ENCODE results near the gene SHISAL2A. TPM values are rescaled to one million over a fixed set of nuclear protein-coding genes. Genes with fewer than 3 reads are reported as not detected.

Gene SHISAL2A
- total and polyA plus RNA-seq, 10 of the 15 experiments (the other 5 are each of a cell fraction or from before 2014, with no cell fraction given): 0.18 to 0.67 (median 0.45) TPM

Other genes with a start within 250 kb of the SHISAL2A start
- 32.1 and 33.3 TPM in 2 replicates for gene ORC1, start 228.7 kb upstream of the SHISAL2A start, total RNA-seq (2014; rRNA removed)
- gene ORC1, start 228.7 kb upstream of the SHISAL2A start, total RNA-seq (2014; rRNA removed; fragmentation: Illumina TruSeq; extraction: Trizol): 30.2 and 31.2 TPM in 2 replicates
- gene ORC1, start 228.7 kb upstream of the SHISAL2A start, total RNA-seq (2021): 24.5 and 27.2 TPM in 2 replicates
- gene ORC1, start 228.7 kb upstream of the SHISAL2A start, polyA plus RNA-seq (2011; rRNA removed): 27.6 and 31.6 TPM in 2 replicates
- 30.1 and 34.6 TPM in 2 replicates for gene ORC1, start 228.7 kb upstream of the SHISAL2A start, polyA plus RNA-seq (2014; fragmentation: Illumina TruSeq; extraction: Trizol)
- 10 to 100 TPM in 1 of 2 experiments, 1 to 10 TPM in 1; 7.7 to 10.3 TPM for gene ORC1, start 228.7 kb upstream of the SHISAL2A start, polyA plus RNA-seq (2014; fragmentation: Nextera tagmentation; extraction: Ambion mirVana)
- gene ORC1, start 228.7 kb upstream of the SHISAL2A start, polyA plus RNA-seq (2014; rRNA removed): 26.9 and 28.3 TPM in 2 replicates
- gene ORC1, start 228.7 kb upstream of the SHISAL2A start, polyA plus RNA-seq (2016; fragmentation: Nextera tagmentation; extraction: Ambion mirVana): 10 to 100 TPM; 26.7 to 29.0 TPM
- gene PRPF38A, start 228.6 kb upstream of the SHISAL2A start, total RNA-seq (2014; rRNA removed): 31.6 and 33.7 TPM in 2 replicates
- 32.5 and 34.8 TPM in 2 replicates for gene PRPF38A, start 228.6 kb upstream of the SHISAL2A start, total RNA-seq (2014; rRNA removed; fragmentation: Illumina TruSeq; extraction: Trizol)
- gene PRPF38A, start 228.6 kb upstream of the SHISAL2A start, total RNA-seq (2021): 73.4 and 78.5 TPM in 2 replicates
- gene PRPF38A, start 228.6 kb upstream of the SHISAL2A start, polyA plus RNA-seq (2011; rRNA removed): 59.5 and 75.6 TPM in 2 replicates
- 56.3 and 76.8 TPM in 2 replicates for gene PRPF38A, start 228.6 kb upstream of the SHISAL2A start, polyA plus RNA-seq (2014; fragmentation: Illumina TruSeq; extraction: Trizol)
- gene PRPF38A, start 228.6 kb upstream of the SHISAL2A start, polyA plus RNA-seq (2014; fragmentation: Nextera tagmentation; extraction: Ambion mirVana): 100 to 1,000 TPM in 1 of 2 experiments, 10 to 100 TPM in 1; 86.8 to 104 TPM
- gene PRPF38A, start 228.6 kb upstream of the SHISAL2A start, polyA plus RNA-seq (2014; rRNA removed): 33.4 and 33.5 TPM in 2 replicates
- 100 to 1,000 TPM; 104 to 117 TPM for gene PRPF38A, start 228.6 kb upstream of the SHISAL2A start, polyA plus RNA-seq (2016; fragmentation: Nextera tagmentation; extraction: Ambion mirVana)
- 26.7 and 32.8 TPM in 2 replicates for gene TUT4, start 80.1 kb upstream of the SHISAL2A start, total RNA-seq (2014; rRNA removed)
- gene TUT4, start 80.1 kb upstream of the SHISAL2A start, total RNA-seq (2014; rRNA removed; fragmentation: Illumina TruSeq; extraction: Trizol): 25.9 and 29.5 TPM in 2 replicates
- 27.7 and 28.0 TPM in 2 replicates for gene TUT4, start 80.1 kb upstream of the SHISAL2A start, total RNA-seq (2021)
- gene TUT4, start 80.1 kb upstream of the SHISAL2A start, polyA plus RNA-seq (2011; rRNA removed): 40.7 and 43.9 TPM in 2 replicates
- 36.0 and 48.1 TPM in 2 replicates for gene TUT4, start 80.1 kb upstream of the SHISAL2A start, polyA plus RNA-seq (2014; fragmentation: Illumina TruSeq; extraction: Trizol)
- gene TUT4, start 80.1 kb upstream of the SHISAL2A start, polyA plus RNA-seq (2014; fragmentation: Nextera tagmentation; extraction: Ambion mirVana): 10 to 100 TPM in 1 of 2 experiments, 1 to 10 TPM in 1; 9.4 to 11.5 TPM
- 25.9 and 31.1 TPM in 2 replicates for gene TUT4, start 80.1 kb upstream of the SHISAL2A start, polyA plus RNA-seq (2014; rRNA removed)
- 10 to 100 TPM; 27.6 to 32.9 TPM for gene TUT4, start 80.1 kb upstream of the SHISAL2A start, polyA plus RNA-seq (2016; fragmentation: Nextera tagmentation; extraction: Ambion mirVana)
- 4.0 and 4.2 TPM in 2 replicates for gene GPX7, start 30.8 kb upstream of the SHISAL2A start, total RNA-seq (2014; rRNA removed)
- 2.3 and 2.9 TPM in 2 replicates for gene GPX7, start 30.8 kb upstream of the SHISAL2A start, total RNA-seq (2014; rRNA removed; fragmentation: Illumina TruSeq; extraction: Trizol)
- gene GPX7, start 30.8 kb upstream of the SHISAL2A start, total RNA-seq (2021): 1.9 and 2.6 TPM in 2 replicates
- not detected in 2 replicates for gene GPX7, start 30.8 kb upstream of the SHISAL2A start, polyA plus RNA-seq (2011; rRNA removed)
- gene GPX7, start 30.8 kb upstream of the SHISAL2A start, polyA plus RNA-seq (2014; fragmentation: Illumina TruSeq; extraction: Trizol): 2.4 and 3.7 TPM in 2 replicates
- gene GPX7, start 30.8 kb upstream of the SHISAL2A start, polyA plus RNA-seq (2014; fragmentation: Nextera tagmentation; extraction: Ambion mirVana): 1 to 10 TPM; 1.9 to 2.2 TPM
- gene GPX7, start 30.8 kb upstream of the SHISAL2A start, polyA plus RNA-seq (2014; rRNA removed): 3.8 and 4.1 TPM in 2 replicates
- 1 to 10 TPM; 2.3 to 2.5 TPM for gene GPX7, start 30.8 kb upstream of the SHISAL2A start, polyA plus RNA-seq (2016; fragmentation: Nextera tagmentation; extraction: Ambion mirVana)
- gene COA7, start 65.2 kb downstream of the SHISAL2A start, total RNA-seq (2014; rRNA removed): 6.8 and 7.5 TPM in 2 replicates
- gene COA7, start 65.2 kb downstream of the SHISAL2A start, total RNA-seq (2014; rRNA removed; fragmentation: Illumina TruSeq; extraction: Trizol): 17.3 and 18.4 TPM in 2 replicates
- gene COA7, start 65.2 kb downstream of the SHISAL2A start, total RNA-seq (2021): 20.0 and 20.2 TPM in 2 replicates
- gene COA7, start 65.2 kb downstream of the SHISAL2A start, polyA plus RNA-seq (2011; rRNA removed): 13.7 and 16.1 TPM in 2 replicates
- 15.4 and 15.7 TPM in 2 replicates for gene COA7, start 65.2 kb downstream of the SHISAL2A start, polyA plus RNA-seq (2014; fragmentation: Illumina TruSeq; extraction: Trizol)
- 10 to 100 TPM; 12.4 to 13.4 TPM for gene COA7, start 65.2 kb downstream of the SHISAL2A start, polyA plus RNA-seq (2014; fragmentation: Nextera tagmentation; extraction: Ambion mirVana)
- 13.1 and 14.0 TPM in 2 replicates for gene COA7, start 65.2 kb downstream of the SHISAL2A start, polyA plus RNA-seq (2014; rRNA removed)
- gene COA7, start 65.2 kb downstream of the SHISAL2A start, polyA plus RNA-seq (2016; fragmentation: Nextera tagmentation; extraction: Ambion mirVana): 10 to 100 TPM; 15.4 to 19.6 TPM
- gene ZYG11B, start 93.3 kb downstream of the SHISAL2A start, total RNA-seq (2014; rRNA removed): 8.5 and 11.7 TPM in 2 replicates
- 8.1 and 8.4 TPM in 2 replicates for gene ZYG11B, start 93.3 kb downstream of the SHISAL2A start, total RNA-seq (2014; rRNA removed; fragmentation: Illumina TruSeq; extraction: Trizol)
- 8.0 and 8.6 TPM in 2 replicates for gene ZYG11B, start 93.3 kb downstream of the SHISAL2A start, total RNA-seq (2021)
- 7.8 and 10.0 TPM in 2 replicates for gene ZYG11B, start 93.3 kb downstream of the SHISAL2A start, polyA plus RNA-seq (2011; rRNA removed)
- 4.4 and 5.0 TPM in 2 replicates for gene ZYG11B, start 93.3 kb downstream of the SHISAL2A start, polyA plus RNA-seq (2014; fragmentation: Illumina TruSeq; extraction: Trizol)
- gene ZYG11B, start 93.3 kb downstream of the SHISAL2A start, polyA plus RNA-seq (2014; fragmentation: Nextera tagmentation; extraction: Ambion mirVana): 1 to 10 TPM; 1.8 to 2.6 TPM
- 3.5 and 4.0 TPM in 2 replicates for gene ZYG11B, start 93.3 kb downstream of the SHISAL2A start, polyA plus RNA-seq (2014; rRNA removed)
- gene ZYG11B, start 93.3 kb downstream of the SHISAL2A start, polyA plus RNA-seq (2016; fragmentation: Nextera tagmentation; extraction: Ambion mirVana): 1 to 10 TPM; 4.2 to 6.3 TPM
- 0.96 and 0.98 TPM in 2 replicates for gene ZYG11A, start 209.6 kb downstream of the SHISAL2A start, total RNA-seq (2014; rRNA removed)
- 0.98 and 1.1 TPM in 2 replicates for gene ZYG11A, start 209.6 kb downstream of the SHISAL2A start, total RNA-seq (2014; rRNA removed; fragmentation: Illumina TruSeq; extraction: Trizol)
- gene ZYG11A, start 209.6 kb downstream of the SHISAL2A start, total RNA-seq (2021): 0.74 and 0.87 TPM in 2 replicates
- gene ZYG11A, start 209.6 kb downstream of the SHISAL2A start, polyA plus RNA-seq (2011; rRNA removed): 6.4 and 7.2 TPM in 2 replicates
- gene ZYG11A, start 209.6 kb downstream of the SHISAL2A start, polyA plus RNA-seq (2014; fragmentation: Illumina TruSeq; extraction: Trizol): 0.51 and 0.68 TPM in 2 replicates
- under 1 TPM; 0.22 to 0.26 TPM for gene ZYG11A, start 209.6 kb downstream of the SHISAL2A start, polyA plus RNA-seq (2014; fragmentation: Nextera tagmentation; extraction: Ambion mirVana)
- 0.65 and 0.68 TPM in 2 replicates for gene ZYG11A, start 209.6 kb downstream of the SHISAL2A start, polyA plus RNA-seq (2014; rRNA removed)
- under 1 TPM; 0.25 to 0.48 TPM for gene ZYG11A, start 209.6 kb downstream of the SHISAL2A start, polyA plus RNA-seq (2016; fragmentation: Nextera tagmentation; extraction: Ambion mirVana)